CD4-positive, alpha-beta T cell treated with Interleukin-6 for 4 hours (primary cell): ENCODE results near the gene PTPRN2.
"Not testable (repeated sequence)": the region's sequence is repeated elsewhere in the genome, so short reads cannot be mapped to it uniquely, and the experiment has no call there.

Experiments
- DNase-seq: peaks from one replicate; pipeline ENCODE4 v3.0.0-alpha.2; 2020; ENCODE audit warnings: mixed read lengths

PTPRN2 gene

DNA sequence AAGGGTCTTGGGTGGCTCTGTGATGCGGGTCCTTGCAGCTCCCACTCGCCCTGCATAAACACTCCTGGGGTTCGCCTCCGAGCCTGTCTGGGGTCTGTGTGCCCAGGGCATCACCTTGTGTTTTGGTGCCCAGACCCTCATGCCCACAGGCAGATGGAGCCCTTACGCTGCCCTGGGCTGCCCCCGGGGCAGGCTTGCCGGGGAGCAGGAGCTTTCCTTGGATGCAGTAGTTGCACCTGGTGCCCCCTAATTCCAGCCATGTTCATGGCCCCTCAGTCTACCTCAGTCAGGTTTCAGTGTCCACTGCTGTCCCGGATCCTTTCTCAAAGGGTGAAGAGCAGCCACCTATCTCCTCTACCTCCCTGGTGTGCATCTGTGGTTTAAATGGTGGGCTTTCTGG lies 396.0 kb downstream of the PTPRN2 start:
- DNase-seq = no peak

DNA sequence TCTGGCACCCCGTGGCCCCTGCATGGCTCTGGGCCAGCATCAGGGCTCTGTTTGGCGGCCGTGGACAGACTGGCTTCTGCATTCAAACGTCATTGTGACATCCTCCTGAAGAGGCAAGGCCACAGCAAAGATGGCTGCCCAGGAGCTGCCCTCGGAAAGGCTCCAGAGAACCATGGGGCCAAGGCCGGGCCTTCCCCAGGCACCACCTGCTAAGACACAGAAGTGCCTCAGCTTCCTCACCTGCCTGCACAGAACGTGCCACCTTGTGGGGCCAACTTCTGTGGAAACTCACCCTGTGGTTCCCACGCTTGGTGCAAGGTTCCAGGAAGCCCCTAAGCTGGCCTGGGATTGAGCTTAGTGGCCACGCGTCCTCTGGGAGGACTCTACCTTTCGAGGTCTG lies 396.9 kb downstream of the PTPRN2 start:
- DNase-seq = no peak

DNA sequence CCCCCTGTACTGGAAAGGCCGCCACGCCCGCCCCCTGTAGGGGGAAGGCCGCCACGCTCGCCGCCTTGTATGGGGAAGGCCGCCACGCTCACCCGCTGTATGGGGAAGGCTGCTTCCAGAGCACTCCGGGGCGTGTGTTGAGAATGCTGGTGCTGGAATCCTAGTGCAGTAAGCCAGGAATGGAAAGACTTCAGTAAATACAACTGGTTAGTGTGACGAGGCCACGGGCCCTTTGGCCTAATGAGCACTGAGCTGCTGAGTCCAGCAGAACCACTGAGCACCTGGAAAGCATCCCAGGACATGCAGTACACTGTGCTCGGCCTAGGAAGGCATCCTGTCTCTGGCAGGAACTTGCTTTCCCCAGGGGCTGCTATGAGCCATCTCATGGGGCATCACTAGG lies 398.9 kb downstream of the PTPRN2 start:
- no peak for DNase-seq

DNA sequence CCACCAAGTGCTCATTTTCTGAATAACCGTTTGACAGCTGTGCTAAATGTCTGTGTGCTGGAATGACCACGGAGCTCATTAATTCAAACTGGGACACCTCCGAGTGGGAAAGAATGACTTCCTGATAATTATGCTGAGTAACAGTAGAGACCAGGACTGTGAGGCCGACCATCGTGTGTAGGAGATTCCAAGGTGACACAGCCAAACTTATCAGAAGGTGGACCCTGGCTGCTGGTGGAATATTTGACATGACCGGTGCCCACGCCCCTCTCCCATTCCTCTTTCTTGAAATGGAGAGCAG lies 400.0 kb downstream of the PTPRN2 start:
- no peak for DNase-seq

DNA sequence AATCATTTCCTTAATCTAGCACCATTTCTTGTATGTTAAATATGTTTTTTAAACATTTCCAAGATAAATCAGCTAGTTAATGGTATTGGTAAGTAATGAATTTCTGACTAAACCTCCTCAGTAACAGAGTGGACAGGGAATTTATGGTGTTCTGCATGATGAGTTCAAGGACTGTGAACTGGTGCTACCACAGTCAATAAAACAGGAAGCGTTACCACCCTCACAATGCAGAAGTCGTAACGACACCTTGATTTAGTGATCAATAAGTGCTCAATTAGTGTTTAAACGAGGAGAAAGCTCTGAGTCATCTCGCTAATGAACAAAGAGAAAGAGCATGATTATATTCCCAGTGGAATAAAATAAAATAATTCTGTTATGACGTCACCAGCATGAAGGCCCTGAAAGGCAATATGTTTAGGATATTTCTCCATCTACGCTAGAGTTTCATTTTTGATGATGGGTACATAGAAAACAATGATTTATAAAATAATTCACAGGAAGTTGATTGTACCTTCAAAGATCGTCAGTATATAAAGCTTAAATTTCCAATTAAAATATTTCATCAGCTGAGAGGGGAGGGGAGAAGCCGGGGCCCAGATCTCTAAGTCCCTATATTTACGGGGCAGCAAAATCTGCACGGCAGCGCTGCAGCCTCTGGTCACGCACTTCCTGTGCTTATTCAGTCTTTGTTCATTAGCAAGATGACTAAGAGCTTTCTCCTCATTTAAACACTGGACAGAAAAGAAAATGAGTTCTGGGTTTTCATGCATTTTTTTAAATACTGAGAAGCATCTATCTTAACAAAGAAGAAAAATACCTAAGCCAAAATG lies 400.5 kb downstream of the PTPRN2 start:
- no peak for DNase-seq

DNA sequence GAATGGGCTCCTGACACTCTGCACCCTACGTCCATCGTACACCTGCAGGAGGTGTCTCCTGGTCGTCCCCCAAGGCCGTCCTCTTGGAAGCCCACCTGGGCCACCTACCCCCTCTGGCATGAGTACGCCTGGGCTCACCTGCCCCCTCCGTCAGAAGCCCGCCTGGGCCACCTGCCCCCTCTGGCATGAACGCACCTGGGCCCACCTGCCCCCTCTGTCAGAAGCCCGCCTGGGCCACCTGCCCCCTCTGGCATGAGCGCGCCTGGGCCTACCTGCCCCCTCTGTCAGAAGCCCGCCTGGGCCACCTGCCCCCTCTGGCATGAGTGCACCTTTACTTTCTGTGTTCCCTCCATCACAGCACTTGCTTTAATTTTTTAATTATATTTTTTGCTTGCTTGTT lies 401.2 kb downstream of the PTPRN2 start:
- DNase-seq = no peak

DNA sequence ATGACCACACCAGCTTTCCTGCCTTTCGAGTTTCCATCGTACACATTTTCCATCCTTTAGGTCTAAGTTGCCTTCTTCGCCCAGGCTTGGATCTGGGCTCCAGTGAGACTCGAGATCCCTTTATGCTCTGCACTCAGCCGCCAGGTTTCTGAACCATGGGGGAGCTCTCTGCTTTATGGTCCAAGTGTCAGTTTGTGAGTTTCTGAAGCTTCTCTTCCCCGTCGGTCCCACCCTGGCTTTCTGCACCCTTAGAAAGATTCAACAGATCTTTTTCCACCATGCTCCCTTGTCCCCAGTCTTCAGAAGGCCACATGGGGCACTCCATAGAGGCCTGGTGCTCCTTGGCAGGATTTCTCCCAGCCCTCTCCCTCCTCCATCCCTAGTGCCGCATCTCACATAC lies 402.0 kb downstream of the PTPRN2 start:
- DNase-seq = no peak

DNA sequence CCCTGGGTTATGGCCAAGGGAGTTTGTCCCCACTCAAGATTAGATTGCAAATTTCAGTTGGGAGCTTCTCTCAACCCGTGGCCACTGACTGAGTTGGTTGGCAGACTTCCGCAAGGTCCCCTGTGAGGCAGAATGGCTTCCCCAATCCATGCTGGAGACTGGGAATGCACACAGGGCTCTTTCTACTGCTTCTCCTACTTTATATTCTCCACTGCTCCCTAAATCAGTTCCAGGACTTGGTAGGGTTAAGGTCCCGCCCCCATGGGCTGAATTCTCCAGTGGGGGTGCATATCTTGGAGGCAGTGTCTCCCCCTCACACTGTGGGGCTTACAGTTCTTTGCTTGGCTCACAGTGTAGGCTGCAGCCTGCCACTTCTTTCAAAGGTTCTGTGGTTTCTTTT lies 404.2 kb downstream of the PTPRN2 start:
- no peak for DNase-seq

DNA sequence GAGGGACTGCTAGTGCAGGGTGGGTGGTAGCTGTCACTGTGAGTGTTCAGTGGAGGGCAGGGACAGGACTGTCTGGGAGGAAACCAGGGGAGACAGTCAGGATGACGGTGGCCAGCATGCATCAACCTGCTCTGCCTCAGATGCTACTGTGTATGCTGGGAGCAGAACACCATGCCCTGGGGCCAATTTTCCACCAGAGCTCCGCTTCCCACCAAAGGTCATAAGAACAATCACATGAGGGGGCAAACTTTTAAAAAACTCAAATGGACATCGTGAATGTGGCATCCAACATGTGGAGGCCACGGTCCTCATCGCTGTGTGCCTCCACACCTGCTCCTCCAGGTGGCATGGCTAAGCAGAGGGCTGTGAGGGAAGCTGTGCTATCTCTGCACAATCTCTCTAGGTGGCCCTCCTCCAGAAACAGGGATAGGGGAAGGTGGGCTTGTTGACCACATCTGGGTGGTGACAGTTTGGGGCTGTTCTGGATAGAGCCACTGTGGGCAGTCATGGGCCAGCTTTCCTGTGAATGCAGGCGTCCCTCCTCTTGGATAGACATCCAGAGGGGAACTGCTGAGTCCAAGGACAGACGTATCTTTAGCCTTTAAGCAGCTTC lies 411.0 kb downstream of the PTPRN2 start:
- DNase-seq = no peak

DNA sequence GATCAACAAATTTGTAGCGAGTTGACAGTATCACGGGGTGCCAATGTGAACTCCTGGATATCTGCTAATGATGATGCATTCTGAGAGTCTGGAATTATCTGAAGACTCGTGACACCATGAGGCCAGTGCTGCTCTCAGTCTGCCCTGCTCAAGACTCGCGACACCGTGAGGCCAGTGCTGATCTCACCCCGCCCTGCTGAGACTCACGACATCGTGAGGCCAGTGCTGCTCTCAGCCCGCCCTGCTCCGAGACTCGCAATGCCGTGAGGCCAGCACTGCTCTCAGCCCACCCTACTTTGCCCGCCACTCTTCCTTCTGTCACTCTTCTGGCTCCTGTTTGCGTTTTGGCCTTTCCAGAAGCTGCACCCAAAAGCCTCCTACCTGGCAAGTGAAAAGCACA lies 411.8 kb downstream of the PTPRN2 start:
- no peak for DNase-seq

DNA sequence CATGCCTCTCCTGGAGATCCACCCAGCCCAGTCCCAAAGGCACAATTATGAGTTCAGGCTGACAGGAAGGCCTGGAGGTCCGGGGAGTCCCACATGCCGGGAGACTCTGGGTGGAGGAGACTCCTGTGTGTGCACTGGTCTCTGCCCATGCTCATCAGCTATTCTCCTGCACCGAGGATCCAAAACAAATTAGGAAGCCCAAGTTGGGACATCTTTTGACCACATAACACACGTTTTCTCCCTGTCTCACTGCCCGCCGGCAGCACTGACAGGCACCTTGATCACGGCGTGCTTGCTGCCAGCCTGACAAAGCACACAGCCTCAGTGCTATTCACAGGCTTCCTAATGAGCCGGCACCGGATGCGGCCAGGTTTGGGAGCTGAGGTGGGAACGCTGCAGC lies 412.7 kb downstream of the PTPRN2 start:
- DNase-seq = no peak

DNA sequence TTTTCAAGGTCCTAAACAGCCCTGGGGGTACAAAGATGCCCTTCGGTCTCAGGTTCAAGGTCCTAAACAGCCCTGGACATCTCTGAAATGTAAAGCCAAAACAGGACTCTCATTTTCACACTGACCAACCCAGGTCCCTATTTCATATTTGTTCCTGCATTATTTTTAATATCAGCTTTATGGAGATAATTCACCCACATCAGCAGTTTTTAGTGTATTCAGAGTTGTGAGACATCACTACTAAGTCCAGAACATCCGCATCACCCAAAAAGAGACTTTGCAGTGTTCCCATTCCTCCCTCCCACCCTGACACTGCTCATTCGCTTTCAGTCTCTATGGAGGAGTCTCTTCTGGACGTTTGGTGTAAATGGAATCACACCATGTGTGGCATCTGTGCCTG lies 420.2 kb downstream of the PTPRN2 start:
- DNase-seq = no peak

DNA sequence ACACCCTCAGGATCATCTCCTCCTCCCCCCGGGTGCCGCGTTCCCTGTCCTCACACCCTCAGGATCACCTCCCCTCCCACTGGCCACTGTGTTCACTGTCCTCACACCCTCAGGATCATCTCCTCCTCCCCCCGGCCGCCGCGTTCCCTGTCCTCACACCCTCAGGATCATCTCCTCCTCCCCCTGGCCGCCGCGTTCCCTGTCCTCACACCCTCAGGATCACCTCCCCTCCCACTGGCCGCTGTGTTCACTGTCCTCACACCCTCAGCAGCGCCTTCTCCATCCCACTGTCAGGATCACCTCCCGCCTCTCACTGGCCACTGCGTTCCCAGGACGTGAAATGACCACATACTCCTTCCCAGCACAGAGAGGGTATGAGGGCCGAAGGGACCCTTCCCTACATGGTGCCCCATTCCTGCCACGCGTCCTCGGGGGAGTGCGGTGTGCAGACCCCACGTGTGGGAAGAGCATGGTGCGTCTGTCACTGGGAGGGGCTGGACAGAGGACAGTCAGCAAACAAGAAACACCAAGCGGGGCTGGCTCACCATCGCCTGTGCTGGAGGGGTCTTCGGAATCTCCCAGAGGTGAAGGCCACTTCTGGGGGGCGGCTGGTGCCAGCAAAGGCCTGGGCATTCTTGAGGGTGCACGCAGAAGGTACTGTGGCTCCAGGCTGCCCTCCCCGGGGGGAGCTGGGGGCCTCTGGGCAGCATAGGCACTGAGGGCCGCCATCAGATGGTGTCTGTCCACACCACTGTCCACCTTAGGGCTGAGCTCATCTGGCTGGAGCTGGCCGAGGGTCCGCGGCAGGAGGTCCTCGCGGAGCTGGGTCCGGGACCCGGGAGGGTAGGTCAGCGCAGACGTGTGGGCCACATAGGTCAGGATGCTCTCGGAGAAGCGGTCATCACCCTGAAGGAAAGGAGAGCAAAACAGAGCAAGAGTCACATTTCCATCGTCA lies 421.0 kb downstream of the PTPRN2 start:
- DNase-seq = peak; percentile 12

DNA sequence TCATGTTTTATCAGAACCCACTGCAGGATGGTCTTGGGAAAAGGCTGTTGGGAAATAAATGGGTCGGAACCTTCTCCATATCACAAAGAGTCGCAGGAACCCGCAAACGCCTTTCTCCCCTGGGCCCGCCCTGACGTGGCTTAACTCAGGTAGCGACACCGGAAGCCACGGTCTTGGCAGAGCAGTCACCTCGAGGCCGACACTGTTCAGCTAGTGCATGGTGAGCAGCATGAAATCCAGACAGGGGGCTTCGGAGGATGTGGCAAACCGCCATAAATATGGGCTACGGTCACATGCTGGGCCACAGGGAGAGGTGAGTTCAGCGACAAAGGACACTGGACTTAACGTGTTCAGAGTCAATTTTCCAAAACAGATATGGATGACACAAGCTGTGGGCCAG lies 421.9 kb downstream of the PTPRN2 start:
- DNase-seq = no peak

DNA sequence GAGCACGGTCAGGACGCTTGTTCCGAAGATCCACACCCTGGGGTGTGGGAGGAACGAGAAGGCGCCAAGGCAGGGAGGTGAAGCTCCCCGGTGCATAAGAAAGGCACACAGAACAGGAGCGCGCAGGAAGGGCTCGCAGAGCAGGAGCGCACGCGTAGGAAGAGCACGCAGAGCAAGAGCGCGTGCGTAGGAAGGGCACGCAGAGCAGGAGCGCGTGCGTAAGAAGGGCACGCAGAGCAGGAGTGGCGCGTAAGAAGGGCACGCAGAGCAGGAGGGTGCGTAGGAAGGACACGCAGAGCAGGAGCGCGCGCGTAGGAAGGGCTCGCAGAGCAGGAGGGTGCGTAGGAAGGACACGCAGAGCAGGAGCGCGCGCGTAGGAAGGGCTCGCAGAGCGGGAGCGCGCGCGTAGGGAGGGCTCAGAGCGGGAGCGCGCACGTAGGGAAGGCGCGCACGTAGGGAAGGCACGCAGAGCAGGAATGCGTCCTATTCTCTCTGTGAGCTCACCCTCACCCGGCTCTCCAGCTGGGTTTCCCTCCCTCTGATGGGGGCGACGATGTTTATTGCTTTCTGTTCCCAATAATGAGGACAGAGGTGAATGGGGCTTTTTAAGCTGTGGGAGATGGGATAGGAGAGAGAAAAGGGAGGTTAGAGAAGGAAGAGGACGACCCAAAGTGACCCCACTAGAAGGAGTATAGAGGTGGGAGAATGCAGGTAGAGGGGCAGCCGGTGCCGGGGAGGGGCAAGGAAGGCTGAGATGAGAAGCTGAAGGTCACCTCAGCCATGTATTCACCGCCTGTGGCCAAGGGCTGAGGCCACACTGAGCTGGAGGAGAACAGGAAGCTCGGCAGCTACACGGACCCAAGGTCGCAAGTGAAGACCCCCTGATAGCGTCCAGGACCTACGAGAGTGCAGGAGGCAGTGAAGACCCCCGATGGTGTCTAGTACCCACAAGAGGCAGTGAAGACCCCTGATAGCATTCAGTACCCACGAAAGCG lies 423.2 kb downstream of the PTPRN2 start:
- DNase-seq = no peak

DNA sequence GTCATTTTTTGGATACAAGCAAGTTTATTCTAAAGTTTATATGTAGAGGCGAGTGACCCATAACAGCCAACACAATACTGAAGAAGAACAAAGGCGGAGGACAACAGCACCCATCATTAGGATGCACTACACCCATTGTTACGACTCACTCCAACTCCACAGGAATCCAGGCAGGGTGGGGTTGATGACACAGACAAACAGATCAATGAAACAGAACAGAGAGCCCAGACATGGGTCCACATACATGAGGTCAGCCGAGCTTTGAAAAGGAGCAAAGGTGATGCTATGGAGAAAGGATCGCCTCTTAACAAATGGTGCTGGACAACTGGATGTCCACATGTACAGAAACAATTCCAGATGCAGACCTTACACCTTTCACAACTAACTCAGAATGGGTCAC lies 426.4 kb downstream of the PTPRN2 start:
- no peak for DNase-seq

DNA sequence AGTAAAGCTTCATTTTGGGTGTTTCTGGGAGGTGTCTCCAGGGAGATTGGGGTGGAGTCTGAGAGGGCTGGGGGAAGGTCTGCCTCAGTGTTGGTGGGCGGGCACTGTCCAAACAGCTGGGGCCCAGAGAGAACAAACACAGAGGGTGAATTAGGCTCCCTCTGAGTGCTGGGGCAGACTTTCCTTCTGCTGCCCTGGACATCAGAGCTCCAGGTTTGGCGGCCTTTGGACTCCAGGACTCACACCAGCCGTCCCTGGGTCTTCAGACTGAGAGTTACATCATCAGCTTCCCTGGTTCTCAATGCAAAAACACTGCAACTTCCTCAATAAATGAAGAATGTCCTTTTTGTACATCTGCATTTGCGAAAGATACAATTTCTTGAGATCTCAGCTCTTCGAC lies 427.4 kb downstream of the PTPRN2 start:
- no peak for DNase-seq

DNA sequence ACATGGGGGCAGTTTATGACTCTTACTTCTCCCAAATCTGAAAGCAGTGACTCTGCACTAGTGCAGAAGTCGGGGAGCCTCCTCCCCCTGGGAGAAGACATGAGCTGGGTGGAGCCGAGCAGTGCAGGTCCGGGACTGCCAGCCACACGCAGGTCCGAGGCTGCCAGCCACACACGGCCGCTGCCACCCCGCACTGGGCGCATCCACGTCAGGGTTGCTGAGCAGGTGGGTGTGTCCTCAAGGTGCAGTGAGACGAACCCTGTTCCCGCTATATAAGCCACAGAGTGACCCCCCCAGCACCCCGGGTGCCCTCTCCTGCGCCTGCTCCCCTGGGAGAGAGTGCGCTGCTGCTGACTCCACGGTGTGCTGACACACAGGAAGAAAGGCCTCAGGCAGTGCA lies 430.2 kb downstream of the PTPRN2 start:
- no peak for DNase-seq

DNA sequence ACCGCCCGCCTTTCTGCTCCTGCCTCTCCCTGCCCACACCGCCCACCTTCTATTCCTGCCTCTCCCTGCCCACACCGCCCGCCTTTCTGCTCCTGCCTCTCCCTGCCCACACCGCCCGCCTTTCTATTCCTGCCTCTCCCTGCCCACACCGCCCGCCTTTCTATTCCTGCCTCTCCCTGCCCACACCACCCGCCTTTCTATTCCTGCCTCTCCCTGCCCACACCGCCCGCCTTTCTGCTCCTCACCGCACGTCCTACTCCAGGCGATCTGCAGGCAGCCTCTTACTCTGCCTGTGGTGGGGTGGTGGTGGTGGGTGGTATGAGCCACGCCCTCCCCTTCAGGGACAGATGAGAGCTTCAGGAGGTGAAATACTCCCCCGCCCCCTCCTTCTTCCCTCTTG lies 436.4 kb downstream of the PTPRN2 start:
- peak; percentile 13 for DNase-seq

DNA sequence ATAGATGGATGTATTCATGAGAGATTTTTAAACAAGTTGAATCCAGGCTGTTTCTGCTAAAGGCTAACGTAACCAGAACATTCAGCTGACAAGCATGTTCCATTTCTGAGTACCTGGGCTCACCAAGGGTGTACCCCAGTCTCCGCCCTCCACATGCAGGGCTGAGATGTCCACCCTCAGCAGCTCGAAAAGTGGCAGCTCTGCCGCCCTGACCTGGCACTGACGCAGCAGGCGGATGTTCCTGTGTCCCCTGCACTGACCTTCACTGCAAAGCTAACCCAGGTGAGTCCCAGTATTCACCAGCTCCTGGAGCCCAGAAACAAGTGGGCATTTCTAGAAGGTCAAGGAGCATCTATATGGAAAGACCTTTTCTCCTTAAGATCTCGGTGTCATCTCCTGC lies 437.4 kb downstream of the PTPRN2 start:
- no peak for DNase-seq

DNA sequence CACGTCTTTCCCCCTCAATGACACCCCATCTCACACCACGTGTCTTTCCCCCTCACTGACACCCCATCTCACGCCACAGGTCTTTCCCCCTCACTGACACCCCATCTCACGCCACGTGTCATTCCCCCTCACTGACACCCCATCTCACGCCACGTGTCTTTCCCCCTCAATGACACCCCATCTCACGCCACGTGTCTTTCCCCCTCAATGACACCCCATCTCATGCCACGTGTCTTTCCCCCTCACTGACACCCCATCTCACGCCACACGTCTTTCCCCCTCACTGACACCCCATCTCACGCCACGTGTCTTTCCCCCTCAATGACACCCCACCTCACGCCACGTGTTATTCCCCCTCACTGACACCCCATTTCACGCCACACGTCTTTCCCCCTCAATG lies 440.2 kb downstream of the PTPRN2 start:
- DNase-seq = not testable (repeated sequence)

DNA sequence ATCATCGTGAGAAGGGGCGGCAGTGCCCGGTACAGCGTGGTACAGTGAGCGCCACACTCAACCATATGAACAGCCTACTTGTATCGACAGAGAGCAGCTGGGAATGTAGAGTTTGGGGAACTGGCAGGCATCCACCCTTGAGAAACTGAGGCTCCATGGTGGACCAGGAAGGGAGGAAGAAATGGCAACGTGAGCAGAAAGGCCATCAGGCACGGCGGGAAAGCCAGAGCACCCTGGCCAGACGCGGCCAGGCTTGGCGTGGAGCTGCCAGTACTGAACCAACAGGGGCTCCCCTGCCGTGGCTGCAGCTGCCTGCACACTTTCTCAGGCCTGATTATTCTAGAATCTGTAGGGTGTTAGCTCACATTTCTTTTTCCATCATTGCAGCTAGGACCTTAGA lies 442.3 kb downstream of the PTPRN2 start:
- no peak for DNase-seq
